ENCODE results near the gene FAM222A. TPM values are rescaled to one million over a fixed set of nuclear protein-coding genes. Genes with fewer than 3 reads are reported as not detected.

Gene FAM222A
- polyA plus RNA-seq, 1 donor from 2014 or later, result 8.5 TPM

- Histone ChIP-seq H3F3A (ENCODE audit: insufficient read depth, low read length, poor library complexity, severe bottlenecking) (no peaks in the 10 kb centered on the region), H4K20me1 (ENCODE audit: insufficient read depth) (no peaks in the 10 kb centered on the region), H3K4me3 (ENCODE audit: low read length) (no peak overlapping the region), H3K36me3 (ENCODE audit: insufficient read depth, low read length) (no peaks in the 10 kb centered on the region), H3K79me2 (replicated peaks; ENCODE audit: insufficient read depth, low read length) (peaks cover 12% of the 10 kb centered on the region), H3K9ac (ENCODE audit: low read length) (no peak overlapping the region), H3K4me2 (ENCODE audit: low read length) (no peak overlapping the region), H3K9me2 (ENCODE audit: insufficient read depth, low read length) (no peaks in the 10 kb centered on the region), H3K9me3 (ENCODE audit: low read length) (no peaks in the 10 kb centered on the region), H3K27me3 (ENCODE audit: insufficient read depth, low read depth, low read length) (no peaks in the 10 kb centered on the region), H3K27ac (ENCODE audit: low read length) (no peak overlapping the region), H2AFZ (ENCODE audit: low read depth, low read length) (no peak overlapping the region)
- TF ChIP-seq EZH2 (IDR thresholded peaks at IDR 0.05; ENCODE audit: borderline replicate concordance, insufficient read depth, low read length, poor library complexity, severe bottlenecking), result no peak
- no peak for TF ChIP-seq EP300 (conservative IDR thresholded peaks at IDR 0.05; ENCODE audit: poor library complexity, severe bottlenecking)
- TF ChIP-seq MXI1 (conservative IDR thresholded peaks at IDR 0.05; ENCODE audit: poor library complexity, severe bottlenecking), result no peak
Observed at GRCh38 chr12:109762673-109763191, 49.1 kb downstream of the FAM222A start.

GRCh38 chr12:109763201-109763841 lies 49.7 kb downstream of the FAM222A start:
- Histone ChIP-seq H3K4me2 (ENCODE audit: low read length) (no peak overlapping the region), H3K27me3 (ENCODE audit: insufficient read depth, low read depth, low read length) (no peaks in the 10 kb centered on the region), H3K9me3 (ENCODE audit: low read length) (no peaks in the 10 kb centered on the region), H2AFZ (ENCODE audit: low read depth, low read length) (no peak overlapping the region), H3K9me2 (ENCODE audit: insufficient read depth, low read length) (no peaks in the 10 kb centered on the region), H3K79me2 (replicated peaks; ENCODE audit: insufficient read depth, low read length) (peaks cover 10% of the 10 kb centered on the region), H3F3A (ENCODE audit: insufficient read depth, low read length, poor library complexity, severe bottlenecking) (no peaks in the 10 kb centered on the region), H4K20me1 (ENCODE audit: insufficient read depth) (no peaks in the 10 kb centered on the region), H3K27ac (ENCODE audit: low read length) (no peak overlapping the region), H3K4me3 (ENCODE audit: low read length) (no peak overlapping the region), H3K36me3 (ENCODE audit: insufficient read depth, low read length) (no peaks in the 10 kb centered on the region), H3K9ac (ENCODE audit: low read length) (no peak overlapping the region)
- TF ChIP-seq MXI1 (conservative IDR thresholded peaks at IDR 0.05; ENCODE audit: poor library complexity, severe bottlenecking) (no peak), RAD21 (conservative IDR thresholded peaks at IDR 0.05) (no peak), REST (IDR thresholded peaks at IDR 0.05; ENCODE audit: borderline replicate concordance) (no peak), POLR2AphosphoS5 (IDR thresholded peaks at IDR 0.05) (no peak), CTCF (IDR thresholded peaks at IDR 0.05; ENCODE audit: poor library complexity, severe bottlenecking) (no peak), SMC3 (conservative IDR thresholded peaks at IDR 0.05; ENCODE audit: poor library complexity) (no peak), EP300 (conservative IDR thresholded peaks at IDR 0.05; ENCODE audit: poor library complexity, severe bottlenecking) (no peak), EZH2 (IDR thresholded peaks at IDR 0.05; ENCODE audit: borderline replicate concordance, insufficient read depth, low read length, poor library complexity, severe bottlenecking) (no peak), TAF1 (IDR thresholded peaks at IDR 0.05; ENCODE audit: low read depth) (no peak)

Measured in neural cell (in vitro differentiated cells).